ENCODE results near the gene SNX14.

The SNX14 gene

GRCh38 chr6:85482905-85483700 is 110.6 kb downstream of the SNX14 start:
- Histone ChIP-seq H3K4me2 (ENCODE audit: low read depth, low read length) (no peak overlapping the region), H3K9me2 (replicated peaks; ENCODE audit: insufficient read depth, low read length) (no peaks in the 10 kb centered on the region), H3K36me3 (replicated peaks; ENCODE audit: insufficient read depth, low read length) (no peaks in the 10 kb centered on the region), H3K9me3 (replicated peaks; ENCODE audit: insufficient read depth, low read length) (no peaks in the 10 kb centered on the region), H3K27ac (ENCODE audit: low read length) (no peak overlapping the region), H3K4me3 (ENCODE audit: low read length) (no peak overlapping the region), H3F3A (ENCODE audit: insufficient read depth, low read length) (no peaks in the 10 kb centered on the region), H4K20me1 (ENCODE audit: insufficient read depth, low read length) (no peaks in the 10 kb centered on the region), H3K27me3 (replicated peaks; ENCODE audit: insufficient read depth, low read length) (no peaks in the 10 kb centered on the region), H3K79me2 (ENCODE audit: low read length) (no peaks in the 10 kb centered on the region), H3K4me1 (ENCODE audit: low read length) (no peaks in the 10 kb centered on the region), H2AFZ (ENCODE audit: low read length) (no peak overlapping the region), H3K9ac (ENCODE audit: low read length) (no peak overlapping the region)
- peak; percentile 71 for DNase-seq
- TF ChIP-seq EZH2phosphoT487 (IDR thresholded peaks at IDR 0.05; ENCODE audit: low read length) (no peak), EZH2 (optimal IDR thresholded peaks at IDR 0.05; ENCODE audit: low read depth, low read length) (no peak), CTCF (IDR thresholded peaks at IDR 0.05; ENCODE audit: low read length) (peak; percentile 99)

GRCh38 chr6:85482206-85482904 is 111.3 kb downstream of the SNX14 start:
- no peak overlapping the region for H3K4me3 ChIP-seq (ENCODE audit: low read length)
- no peaks in the 10 kb centered on the region for H3K9me3 ChIP-seq (replicated peaks; ENCODE audit: insufficient read depth, low read length)
- no peaks in the 10 kb centered on the region for H3K4me1 ChIP-seq (ENCODE audit: low read length)
- no peaks in the 10 kb centered on the region for H4K20me1 ChIP-seq (ENCODE audit: insufficient read depth, low read length)
- no peaks in the 10 kb centered on the region for H3K79me2 ChIP-seq (ENCODE audit: low read length)
- H3F3A ChIP-seq (ENCODE audit: insufficient read depth, low read length) = no peaks in the 10 kb centered on the region
- H2AFZ ChIP-seq (ENCODE audit: low read length) = no peak overlapping the region
- DNase-seq = no peak
- H3K9me2 ChIP-seq (replicated peaks; ENCODE audit: insufficient read depth, low read length) = no peaks in the 10 kb centered on the region
- no peak overlapping the region for H3K9ac ChIP-seq (ENCODE audit: low read length)
- no peaks in the 10 kb centered on the region for H3K36me3 ChIP-seq (replicated peaks; ENCODE audit: insufficient read depth, low read length)
- TF ChIP-seq CTCF (IDR thresholded peaks at IDR 0.05; ENCODE audit: low read length) (no peak), EZH2 (optimal IDR thresholded peaks at IDR 0.05; ENCODE audit: low read depth, low read length) (no peak), EZH2phosphoT487 (IDR thresholded peaks at IDR 0.05; ENCODE audit: low read length) (no peak)
- H3K4me2 ChIP-seq (ENCODE audit: low read depth, low read length) = no peak overlapping the region
- no peak overlapping the region for H3K27ac ChIP-seq (ENCODE audit: low read length)
- H3K27me3 ChIP-seq (replicated peaks; ENCODE audit: insufficient read depth, low read length) = no peaks in the 10 kb centered on the region

GRCh38 chr6:85479208-85479607 is 114.5 kb downstream of the SNX14 start:
- H3K9me3 ChIP-seq (replicated peaks; ENCODE audit: insufficient read depth, low read length) = no peaks in the 10 kb centered on the region
- DNase-seq = no peak
- H4K20me1 ChIP-seq (ENCODE audit: insufficient read depth, low read length) = no peaks in the 10 kb centered on the region
- H3K27ac ChIP-seq (ENCODE audit: low read length) = no peak overlapping the region
- TF ChIP-seq EZH2phosphoT487 (IDR thresholded peaks at IDR 0.05; ENCODE audit: low read length) = no peak
- TF ChIP-seq EZH2 (optimal IDR thresholded peaks at IDR 0.05; ENCODE audit: low read depth, low read length) = no peak
- TF ChIP-seq CTCF (IDR thresholded peaks at IDR 0.05; ENCODE audit: low read length) = no peak
- no peaks in the 10 kb centered on the region for H3K27me3 ChIP-seq (replicated peaks; ENCODE audit: insufficient read depth, low read length)
- H3K9ac ChIP-seq (ENCODE audit: low read length) = no peak overlapping the region
- H3F3A ChIP-seq (ENCODE audit: insufficient read depth, low read length) = no peaks in the 10 kb centered on the region
- no peaks in the 10 kb centered on the region for H3K79me2 ChIP-seq (ENCODE audit: low read length)
- no peak overlapping the region for H3K4me2 ChIP-seq (ENCODE audit: low read depth, low read length)
- no peaks in the 10 kb centered on the region for H3K4me1 ChIP-seq (ENCODE audit: low read length)
- H3K36me3 ChIP-seq (replicated peaks; ENCODE audit: insufficient read depth, low read length) = no peaks in the 10 kb centered on the region
- no peak overlapping the region for H2AFZ ChIP-seq (ENCODE audit: low read length)
- no peak overlapping the region for H3K4me3 ChIP-seq (ENCODE audit: low read length)
- H3K9me2 ChIP-seq (replicated peaks; ENCODE audit: insufficient read depth, low read length) = no peaks in the 10 kb centered on the region

Data from MM.1S (cell line).